Neural crest cell (in vitro differentiated cells): ENCODE data around the gene TSR2. TPM values are rescaled to one million over a fixed set of nuclear protein-coding genes. Genes with fewer than 3 reads are reported as not detected.

Source experiments
- DNase-seq: peaks from one replicate; pipeline ENCODE4 v3.0.0; 2021; ENCODE audit warnings: low read depth, mixed read lengths, low spot score
- H3K27ac Mint-ChIP-seq: one replicate; pipeline ENCODE4 v1.8.0; 2021; ENCODE audit warnings: mild to moderate bottlenecking, mixed read lengths; ENCODE audit not compliant: unreplicated experiment
- H3K27me3 Mint-ChIP-seq: 2 replicates; pipeline ENCODE4 v1.8.0; 2021; ENCODE audit warnings: low read depth, mild to moderate bottlenecking, mixed read lengths
- H3K36me3 Mint-ChIP-seq: 2 replicates; pipeline ENCODE4 v1.8.0; 2021; ENCODE audit warnings: low read depth, mild to moderate bottlenecking, mixed read lengths
- H3K4me1 Mint-ChIP-seq: 2 replicates; pipeline ENCODE4 v1.8.0; 2021; ENCODE audit warnings: mixed read lengths
- H3K4me3 Mint-ChIP-seq: one replicate; pipeline ENCODE4 v1.8.0; 2021; ENCODE audit warnings: mild to moderate bottlenecking, mixed read lengths
- H3K9me3 Mint-ChIP-seq: 2 replicates; pipeline ENCODE4 v1.8.0; 2021; ENCODE audit warnings: mixed read lengths
- total RNA-seq: library from RNA; stranded (reverse); gene quantifications from 2 replicates; pipeline ENCODE4 v1.2.1, GENCODE V29; 2021
- TF ChIP-seq, protein P1 (sequence below): fragments of 200-600 bp; sonication (generic); conservative IDR thresholded peaks from 2 replicates; pipeline ENCODE4 v1.5.0; 2021; ENCODE audit warnings: antibody characterized with exemption, mild to moderate bottlenecking

Gene TSR2
- total RNA-seq, 1 donor from 2014 or later: 39.3 TPM

DNA sequence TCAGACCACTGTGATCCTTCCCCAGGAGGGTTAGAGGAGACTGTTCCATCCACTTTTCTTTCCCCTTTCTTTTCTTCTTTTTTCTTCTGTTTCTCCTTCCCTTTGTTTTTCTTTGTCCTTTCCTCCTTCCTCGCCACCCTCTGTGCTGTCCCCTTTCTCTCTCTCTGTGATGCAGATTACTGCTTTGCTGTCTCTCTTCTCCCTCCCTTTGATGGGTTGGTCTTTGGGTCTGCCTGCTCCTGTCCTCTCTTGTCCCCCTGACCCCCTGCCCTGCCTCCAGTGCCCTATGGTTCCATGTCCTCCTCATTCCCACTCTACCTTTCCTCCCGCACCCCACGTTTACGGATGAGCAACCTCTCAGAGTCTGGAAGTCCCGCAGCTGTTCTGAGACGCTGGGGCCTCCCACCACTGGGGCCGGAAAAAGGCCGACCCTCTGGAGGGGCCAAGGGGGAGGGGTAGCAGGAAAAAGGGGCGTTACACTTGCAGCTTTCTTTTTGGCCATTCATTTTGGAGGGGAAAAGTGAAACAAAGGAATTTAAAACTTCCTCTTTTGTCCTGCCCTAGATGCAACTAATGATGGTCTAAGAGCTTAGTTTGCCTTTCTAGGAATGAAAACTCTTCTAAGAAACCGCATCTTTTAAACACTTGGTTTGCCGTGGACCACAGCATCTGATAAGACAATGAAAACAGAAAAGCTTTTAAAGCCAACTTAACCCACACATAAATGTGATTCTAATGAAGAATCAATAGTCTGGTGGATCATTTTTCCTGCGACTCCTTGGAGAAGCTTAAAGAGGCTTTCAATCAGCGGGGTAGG lies 24.5 kb upstream of the TSR2 start:
- no peaks in the 10 kb centered on the region for H3K27me3 Mint-ChIP-seq
- peaks cover 10% of the 10 kb centered on the region for H3K9me3 Mint-ChIP-seq
- peak; percentile 21 for DNase-seq
- H3K27ac Mint-ChIP-seq: peak overlapping the region; percentile 92
- H3K36me3 Mint-ChIP-seq: peaks cover 4% of the 10 kb centered on the region
- H3K4me1 Mint-ChIP-seq: peaks cover 16% of the 10 kb centered on the region
- H3K4me3 Mint-ChIP-seq: peak overlapping the region; percentile 76
- TF ChIP-seq, protein P1, sequence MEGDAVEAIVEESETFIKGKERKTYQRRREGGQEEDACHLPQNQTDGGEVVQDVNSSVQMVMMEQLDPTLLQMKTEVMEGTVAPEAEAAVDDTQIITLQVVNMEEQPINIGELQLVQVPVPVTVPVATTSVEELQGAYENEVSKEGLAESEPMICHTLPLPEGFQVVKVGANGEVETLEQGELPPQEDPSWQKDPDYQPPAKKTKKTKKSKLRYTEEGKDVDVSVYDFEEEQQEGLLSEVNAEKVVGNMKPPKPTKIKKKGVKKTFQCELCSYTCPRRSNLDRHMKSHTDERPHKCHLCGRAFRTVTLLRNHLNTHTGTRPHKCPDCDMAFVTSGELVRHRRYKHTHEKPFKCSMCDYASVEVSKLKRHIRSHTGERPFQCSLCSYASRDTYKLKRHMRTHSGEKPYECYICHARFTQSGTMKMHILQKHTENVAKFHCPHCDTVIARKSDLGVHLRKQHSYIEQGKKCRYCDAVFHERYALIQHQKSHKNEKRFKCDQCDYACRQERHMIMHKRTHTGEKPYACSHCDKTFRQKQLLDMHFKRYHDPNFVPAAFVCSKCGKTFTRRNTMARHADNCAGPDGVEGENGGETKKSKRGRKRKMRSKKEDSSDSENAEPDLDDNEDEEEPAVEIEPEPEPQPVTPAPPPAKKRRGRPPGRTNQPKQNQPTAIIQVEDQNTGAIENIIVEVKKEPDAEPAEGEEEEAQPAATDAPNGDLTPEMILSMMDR: no peak

DNA sequence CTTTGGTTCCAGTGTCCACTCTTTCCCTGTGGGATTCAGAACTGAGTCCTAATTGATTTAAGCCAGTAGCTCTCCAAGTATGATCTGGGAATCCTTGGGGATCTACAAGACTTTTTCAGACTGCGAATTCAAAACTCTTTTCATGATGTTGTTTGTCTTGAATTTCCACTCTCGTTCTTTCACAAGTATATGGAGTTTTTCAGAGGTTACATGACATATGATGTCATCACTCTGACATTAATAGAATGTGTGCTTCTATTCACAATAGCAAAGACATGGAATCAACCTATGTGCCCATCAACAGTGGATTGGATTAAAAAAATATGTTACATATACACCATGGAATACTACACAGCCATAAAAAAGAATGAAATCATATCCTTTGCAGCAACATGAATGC lies 23.2 kb upstream of the TSR2 start:
- Mint-ChIP-seq H3K4me3 (no peak overlapping the region), H3K4me1 (peaks cover 16% of the 10 kb centered on the region), H3K9me3 (peaks cover 10% of the 10 kb centered on the region), H3K27me3 (no peaks in the 10 kb centered on the region), H3K27ac (peak overlapping the region; percentile 35), H3K36me3 (peaks cover 4% of the 10 kb centered on the region)
- DNase-seq: no peak
- TF ChIP-seq, protein P1: no peak

DNA sequence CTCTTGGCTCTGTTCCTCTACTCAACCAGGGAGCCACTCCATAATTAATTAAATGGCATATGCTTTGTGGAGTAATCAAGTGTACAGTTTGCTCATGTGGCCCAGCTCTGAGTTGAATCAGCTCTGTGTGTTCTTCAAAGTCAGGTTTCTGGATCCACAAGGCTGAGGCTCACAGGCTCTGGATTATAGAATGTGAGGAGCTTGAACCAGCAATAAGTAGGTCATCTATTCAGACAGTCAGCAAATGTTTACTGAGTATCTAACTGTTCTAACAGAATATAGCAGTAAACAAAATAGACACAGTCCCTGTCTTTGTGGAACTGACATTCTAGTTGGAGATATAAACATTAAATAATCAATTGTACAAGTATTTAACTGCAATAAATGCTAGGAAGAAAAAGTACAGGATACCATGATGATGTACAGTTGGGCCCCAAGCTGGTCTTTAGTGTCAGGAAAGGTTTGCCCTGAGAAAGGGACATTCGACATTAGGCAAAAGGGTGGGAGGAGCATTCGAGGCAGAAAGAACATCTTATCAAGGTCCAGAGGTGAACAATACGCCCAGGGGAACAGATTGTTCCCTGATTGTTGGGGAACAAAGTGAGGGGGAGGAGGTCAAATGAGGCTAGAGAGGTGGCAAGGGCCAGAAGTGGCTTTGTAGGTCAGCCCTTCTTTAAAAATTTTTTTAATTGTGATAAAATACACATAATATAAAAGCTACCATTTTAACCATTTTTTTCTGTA lies 20.5 kb upstream of the TSR2 start:
- DNase-seq: no peak
- H3K27me3 Mint-ChIP-seq: no peaks in the 10 kb centered on the region
- TF ChIP-seq, protein P1: no peak
- peaks cover 6% of the 10 kb centered on the region for H3K36me3 Mint-ChIP-seq
- H3K4me3 Mint-ChIP-seq: no peak overlapping the region
- H3K4me1 Mint-ChIP-seq: peaks cover 16% of the 10 kb centered on the region
- H3K9me3 Mint-ChIP-seq: peaks cover 14% of the 10 kb centered on the region
- no peak overlapping the region for H3K27ac Mint-ChIP-seq

DNA sequence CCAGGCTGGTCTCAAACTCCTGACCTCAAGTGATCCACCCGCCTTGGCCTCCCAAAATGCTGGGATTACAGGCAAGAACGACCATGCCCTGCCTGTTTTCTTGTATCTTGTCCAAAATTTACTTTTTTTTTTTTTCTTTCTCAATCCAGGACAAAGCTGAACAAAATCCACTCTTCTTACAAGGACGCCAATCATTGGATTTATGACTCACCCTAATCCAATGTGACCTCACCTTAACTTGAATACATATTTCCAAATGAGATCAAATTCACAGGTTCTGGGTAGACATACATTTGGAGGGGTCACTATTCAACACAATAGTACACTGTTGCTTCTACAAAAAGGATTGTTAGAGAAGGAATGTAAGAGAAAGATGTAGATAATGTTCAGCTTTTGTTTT lies 18.0 kb upstream of the TSR2 start:
- H3K9me3 Mint-ChIP-seq: peaks cover 4% of the 10 kb centered on the region
- no peak for DNase-seq
- peaks cover 3% of the 10 kb centered on the region for H3K36me3 Mint-ChIP-seq
- no peak overlapping the region for H3K4me3 Mint-ChIP-seq
- TF ChIP-seq, protein P1: no peak
- H3K27me3 Mint-ChIP-seq: no peaks in the 10 kb centered on the region
- H3K4me1 Mint-ChIP-seq: peaks cover 5% of the 10 kb centered on the region
- no peak overlapping the region for H3K27ac Mint-ChIP-seq

DNA sequence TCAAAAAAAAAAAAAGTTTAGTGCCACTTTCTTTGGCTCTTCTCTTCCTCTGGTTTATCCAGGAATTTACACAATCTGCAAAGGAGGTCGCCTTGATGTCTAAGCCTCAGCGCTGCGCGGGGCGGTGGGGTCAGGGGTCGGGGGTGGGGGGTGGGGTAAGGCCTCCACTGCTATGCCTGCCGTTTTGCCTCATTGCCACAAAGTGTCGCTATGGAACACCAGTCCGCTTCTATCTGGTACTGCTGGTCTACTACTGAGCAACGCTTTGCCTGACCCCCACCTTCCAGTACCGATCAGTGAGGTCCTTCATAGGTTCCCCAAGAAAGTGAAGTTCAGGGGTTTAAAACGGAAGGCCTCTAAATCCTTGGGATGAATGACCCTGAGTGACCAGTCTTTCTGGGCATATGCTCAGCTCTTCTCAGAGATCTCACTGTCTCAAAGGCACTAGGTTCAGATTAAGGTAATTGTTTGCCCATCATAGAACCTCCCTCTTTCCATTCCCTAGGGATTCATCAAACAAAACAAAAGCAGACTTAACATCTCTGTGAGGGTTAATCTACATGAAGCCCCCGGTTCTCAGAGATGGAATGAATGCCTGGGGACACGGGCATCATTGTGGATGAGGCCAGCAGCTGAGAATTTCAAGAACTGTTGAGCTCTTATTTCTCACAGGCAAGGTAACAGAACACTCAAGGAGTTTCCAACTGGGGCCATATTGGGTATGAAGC lies 16.9 kb upstream of the TSR2 start:
- TF ChIP-seq, protein P1: no peak
- Mint-ChIP-seq H3K36me3 (peaks cover 2% of the 10 kb centered on the region), H3K9me3 (peaks cover 4% of the 10 kb centered on the region), H3K27ac (no peak overlapping the region), H3K27me3 (no peaks in the 10 kb centered on the region), H3K4me3 (no peak overlapping the region), H3K4me1 (peaks cover 5% of the 10 kb centered on the region)
- no peak for DNase-seq
